Ecto neural progenitor cell (in vitro differentiated cells): Measurements from ENCODE around the gene MICALL2.

Source experiments
- DNase-seq: peaks from one replicate; pipeline ENCODE4 v3.0.0-alpha.2; 2018; ENCODE audit warnings: low spot score

The MICALL2 gene

GRCh38 chr7:1458683-1459511 lies at the start of gene MICALL2:
MICALL2 (minus strand) TSS chr7:1459470; CDS start chr7:1459326, 144 bp downstream.
- peak; percentile 66 for DNase-seq

DNA sequence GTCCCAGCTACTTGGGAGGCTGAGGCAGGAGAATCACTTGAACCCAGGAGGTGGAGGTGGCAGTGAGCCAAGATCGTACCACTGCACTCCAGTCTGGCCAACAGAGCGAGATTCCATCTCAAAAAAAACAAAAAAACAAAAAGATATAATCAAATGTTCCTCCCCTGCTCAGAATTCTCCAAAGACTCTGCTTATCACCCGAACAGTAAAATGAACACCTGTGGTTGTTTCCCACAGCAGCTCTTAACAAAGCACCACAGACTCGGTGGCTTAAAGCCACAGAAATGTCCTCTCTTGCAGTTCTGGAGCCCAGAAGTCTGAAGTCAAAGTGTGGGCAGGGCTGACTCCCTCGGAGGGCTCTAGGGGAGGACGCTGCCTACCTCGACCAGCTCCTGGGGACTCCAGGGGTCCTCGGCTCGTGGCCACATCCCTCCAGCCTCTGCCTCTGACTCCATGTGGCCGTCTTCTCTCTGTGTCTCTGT lies 49.0 kb upstream of the MICALL2 start:
- DNase-seq: no peak

DNA sequence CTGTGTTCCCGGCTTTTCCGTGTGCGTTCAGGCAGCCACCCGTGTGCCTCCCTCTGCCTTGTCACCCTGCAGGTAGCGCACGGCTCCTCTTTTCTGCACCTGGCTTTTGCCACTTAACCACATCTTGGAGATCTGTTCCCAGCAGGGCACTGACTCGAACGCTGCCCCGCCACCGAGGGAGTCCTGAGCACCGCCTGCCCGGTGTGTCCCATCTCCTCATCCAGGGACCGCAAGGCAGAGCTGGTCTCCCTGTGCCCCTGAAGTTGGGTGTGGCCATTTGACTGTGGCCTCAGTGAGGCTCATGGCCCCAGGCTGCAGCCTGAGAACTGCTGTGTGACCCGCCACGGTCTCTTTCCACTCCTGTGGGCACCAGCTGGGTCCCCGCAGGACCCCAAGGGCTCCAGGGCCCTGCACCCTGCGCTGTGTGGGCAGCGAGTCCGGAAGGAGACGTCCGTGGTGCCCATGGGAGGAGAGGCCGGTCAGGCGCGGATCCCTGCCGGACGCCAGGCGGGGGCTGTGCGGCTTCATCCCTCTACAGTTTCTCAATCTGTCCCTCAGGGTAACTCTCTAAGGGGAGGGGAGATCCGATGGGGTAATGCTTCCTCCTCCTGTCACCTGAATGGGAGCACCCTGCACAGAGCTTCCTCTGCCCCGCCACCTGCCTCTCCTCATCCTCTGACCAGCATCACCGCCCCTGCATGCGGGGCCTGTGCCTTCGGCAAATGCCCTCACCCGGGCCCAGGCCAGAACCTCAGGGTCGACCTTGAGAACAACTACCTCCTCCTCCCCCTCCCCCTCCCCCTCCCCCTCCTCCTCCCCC lies 46.7 kb upstream of the MICALL2 start:
- DNase-seq: no peak

DNA sequence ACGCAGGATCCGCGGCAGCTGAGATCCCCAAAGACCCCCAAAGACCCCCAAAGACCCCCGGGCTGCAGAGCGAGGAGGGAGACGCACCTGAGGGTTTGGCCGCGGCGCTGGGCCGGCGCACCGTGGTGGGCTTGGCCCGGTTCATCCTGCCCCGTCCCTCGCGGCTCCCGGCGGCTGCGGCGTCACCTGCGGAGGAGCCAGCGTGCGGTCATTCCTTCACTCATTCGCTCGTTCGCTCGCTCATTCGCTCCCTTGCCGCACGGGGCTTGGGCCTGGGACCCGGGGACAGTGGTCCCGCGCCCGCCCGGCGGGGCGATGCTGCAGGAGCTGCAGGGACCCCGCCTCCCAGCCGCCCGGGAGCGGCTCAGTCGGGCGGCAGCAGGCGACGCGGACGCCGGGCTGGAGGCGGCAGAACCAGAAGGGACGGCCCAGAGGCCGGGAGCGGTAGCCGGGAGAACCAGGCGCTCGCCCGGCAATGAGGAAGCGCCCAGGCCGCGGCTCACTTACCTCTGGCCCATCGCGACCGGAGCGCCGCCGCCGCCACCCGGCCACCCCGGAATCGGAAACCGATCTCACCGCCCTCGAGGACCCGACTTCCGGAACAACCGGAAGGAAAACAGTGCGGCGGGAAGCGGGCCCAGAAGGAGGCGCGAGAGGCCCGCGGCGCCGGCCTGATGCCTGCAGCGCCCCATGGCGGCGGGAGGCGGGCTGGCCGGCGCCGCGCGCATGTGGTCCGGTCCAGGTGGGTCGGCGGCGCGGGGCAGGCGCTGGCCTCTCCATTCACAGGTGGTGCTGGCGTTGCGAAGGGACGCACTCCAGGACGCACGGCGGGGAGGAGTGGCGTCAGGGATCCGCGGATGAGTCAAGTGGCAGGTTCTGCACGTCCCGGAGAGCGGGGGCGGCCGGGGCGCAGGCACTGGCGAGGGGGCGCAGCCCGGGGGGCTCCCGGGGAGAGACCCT lies 44.8 kb upstream of the MICALL2 start, which contains the start of gene INTS1:
TSS of gene INTS1 (minus strand) at position 574 of the 960 bp plus-strand sequence. CDS start at position 145, 429 bp downstream.
- peak; percentile 91 for DNase-seq

- DNase-seq: no peak
Measured at GRCh38 chr7:1503390-1503789, 44.1 kb upstream of the MICALL2 start.

- DNase-seq: no peak
Measured at GRCh38 chr7:1502845-1503244, 43.6 kb upstream of the MICALL2 start.

GRCh38 chr7:1501487-1502270 lies 42.4 kb upstream of the MICALL2 start:
- no peak for DNase-seq

GRCh38 chr7:1500064-1500807 lies 41.0 kb upstream of the MICALL2 start:
- DNase-seq: no peak

DNA sequence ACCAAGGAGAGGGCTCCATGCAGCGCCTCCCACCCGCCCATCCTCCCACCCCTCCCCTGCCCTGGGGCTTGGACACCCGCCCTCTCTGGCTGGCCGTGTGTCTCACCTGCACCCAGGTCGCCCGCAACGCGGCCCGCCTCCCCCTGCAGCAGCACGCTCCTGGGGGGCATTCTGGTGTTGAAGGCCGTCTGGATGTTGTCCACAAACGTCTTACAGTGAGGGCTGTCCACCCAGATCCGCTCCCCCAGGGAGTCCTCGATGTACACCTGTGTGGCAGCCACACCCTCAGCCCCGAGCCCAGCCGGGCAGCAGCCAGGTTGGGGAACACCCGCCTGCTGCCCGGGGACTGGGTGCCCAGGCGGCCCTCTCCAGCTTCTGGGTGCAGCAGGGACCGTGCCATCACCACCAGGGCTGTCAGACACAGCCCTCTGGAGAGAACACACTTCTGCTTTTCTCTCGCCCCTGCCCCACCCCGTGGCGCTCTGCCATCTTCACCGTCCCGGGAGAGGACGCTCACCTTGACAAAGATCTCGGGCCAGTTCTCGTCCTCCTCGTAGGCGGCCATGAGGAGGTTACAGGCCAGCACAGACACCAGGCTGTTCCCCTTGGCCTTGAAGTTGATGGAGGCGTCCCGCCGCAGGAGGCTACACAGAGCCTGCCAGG lies 40.2 kb upstream of the MICALL2 start:
- DNase-seq: no peak

- no peak for DNase-seq
Measured at GRCh38 chr7:1498370-1499305, 39.4 kb upstream of the MICALL2 start.

GRCh38 chr7:1497293-1497927 lies 38.1 kb upstream of the MICALL2 start:
- DNase-seq: no peak

DNA sequence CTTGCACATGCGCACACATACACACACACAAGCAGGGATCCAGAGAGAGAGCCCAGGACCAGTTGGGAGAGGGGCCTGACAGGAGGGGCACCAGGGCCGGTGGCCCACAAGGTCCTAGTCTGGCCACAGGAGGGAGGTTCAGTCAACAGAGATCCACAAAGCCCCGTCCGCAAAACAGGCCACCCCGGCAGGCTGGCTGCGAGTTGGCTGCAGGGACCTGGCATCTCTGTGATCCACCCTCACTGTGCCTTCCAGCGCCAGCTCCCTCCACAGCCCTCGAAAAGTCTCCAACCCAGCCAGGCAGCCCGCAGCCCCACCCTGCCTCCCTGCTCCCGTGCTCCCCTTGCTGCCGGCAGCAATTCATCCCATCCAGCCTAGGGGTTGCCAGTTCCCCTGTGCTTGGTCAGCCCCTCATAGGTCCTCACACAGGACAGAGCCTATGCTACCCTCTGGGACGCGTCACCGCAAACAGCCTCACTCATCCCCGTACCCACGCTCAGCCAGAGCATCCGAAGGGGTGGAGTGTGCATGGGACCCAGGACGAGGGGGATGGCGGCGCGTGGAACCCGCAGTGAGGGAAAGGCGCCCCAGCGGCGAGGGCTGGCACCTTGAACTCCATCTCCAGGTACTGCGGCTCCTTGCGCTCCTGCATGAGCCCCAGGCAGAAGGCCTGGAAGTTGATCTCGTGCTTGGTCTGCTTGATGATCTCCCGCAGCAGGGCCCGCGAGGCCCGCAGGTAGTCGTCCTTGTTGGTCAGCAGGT lies 37.4 kb upstream of the MICALL2 start:
- no peak for DNase-seq

DNA sequence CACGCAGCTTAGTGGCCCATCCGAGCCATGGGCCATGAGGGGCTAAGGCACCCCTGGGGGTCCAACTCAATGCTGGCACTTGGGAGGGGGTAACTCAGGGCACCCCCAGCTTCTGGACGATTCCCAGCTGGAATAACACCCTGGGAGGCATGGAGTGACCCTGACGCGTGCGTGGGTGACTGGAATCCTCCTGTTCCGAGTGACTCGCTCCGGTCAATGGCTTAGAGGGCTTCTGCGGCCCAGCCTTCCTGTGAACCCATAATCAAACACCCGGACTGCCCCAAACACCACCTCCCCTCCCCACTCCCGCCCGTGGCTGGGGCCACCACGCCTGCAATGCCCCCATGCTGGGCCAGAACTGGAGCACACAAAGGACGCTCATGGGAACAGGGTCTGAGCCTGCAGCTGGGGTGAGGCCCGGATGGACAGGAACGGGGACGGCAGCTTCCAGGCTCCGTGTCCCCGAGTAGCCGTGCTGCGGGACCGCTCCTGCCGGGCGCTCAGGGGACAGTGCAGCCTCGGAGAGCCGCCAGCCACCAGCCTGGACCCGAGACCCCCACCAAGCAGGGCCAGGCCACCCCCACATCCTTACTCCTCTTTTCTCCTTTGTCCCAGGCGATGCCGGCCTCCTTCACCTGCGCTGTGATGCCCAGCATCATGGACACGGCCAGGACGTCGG lies 36.4 kb upstream of the MICALL2 start:
- no peak for DNase-seq

GRCh38 chr7:1494866-1495563 lies 35.7 kb upstream of the MICALL2 start:
- no peak for DNase-seq

- no peak for DNase-seq
Measured at GRCh38 chr7:1494447-1494846, 35.2 kb upstream of the MICALL2 start.

DNA sequence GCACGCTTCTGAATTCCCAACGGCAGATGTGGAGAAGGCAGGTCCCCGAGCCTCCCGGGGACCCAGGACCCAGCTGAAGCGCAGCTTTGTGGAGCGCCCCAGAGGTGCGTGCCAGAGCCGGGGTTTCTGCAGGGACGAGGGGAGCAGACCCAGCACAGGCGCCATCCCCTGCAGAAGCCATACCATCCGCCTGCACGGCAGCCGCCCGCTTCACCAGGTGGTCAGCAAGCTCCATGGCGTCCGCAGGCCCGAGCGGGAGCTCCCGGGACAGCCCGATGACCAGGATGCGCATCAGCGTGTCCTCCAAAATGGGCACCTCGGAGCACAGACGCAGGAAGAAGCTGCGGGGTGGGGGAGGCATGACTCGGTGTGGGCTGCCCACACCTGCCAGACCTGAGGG lies 34.3 kb upstream of the MICALL2 start:
- DNase-seq: no peak
